AG04450 (cell line): ENCODE results near the gene KCNJ4. TPM values are rescaled to one million over a fixed set of nuclear protein-coding genes. Genes with fewer than 3 reads are reported as not detected.
A peak's percentile ranks its signal among the peaks of the same experiment; 100 is the strongest.
"Not testable (repeated sequence)": the region's sequence is repeated elsewhere in the genome, so short reads cannot be mapped to it uniquely, and the experiment has no call there.

Experiments used
- CTCF ChIA-PET: fragments of 300-600, 350-600 bp; formaldehyde crosslinking; extraction: SDS; loops from one replicate; lab custom pipeline; 2022; ENCODE audit warnings: antibody characterized with exemption, inconsistent platforms; lab: Charles Lee
- POLR2A ChIA-PET: fragments of 350-600 bp; formaldehyde crosslinking; extraction: SDS; loops from one replicate; lab custom pipeline; 2021; ENCODE audit warnings: antibody characterized with exemption, inconsistent platforms; lab: Yijun Ruan, JAX
- DNase-seq: peaks from one replicate; pipeline ENCODE4 v3.0.0-alpha.2; 2011; ENCODE audit warnings: low read depth, low spot score
- H3K27ac ChIP-seq: one replicate; pipeline ENCODE4 v1.5.1; 2012; ENCODE audit warnings: low read depth, low read length, control low read depth
- H3K27me3 ChIP-seq: one replicate; pipeline ENCODE4 v1.6.0; 2012; ENCODE audit warnings: low read length; ENCODE audit not compliant: control insufficient read depth, insufficient read depth
- H3K4me3 ChIP-seq: 2 replicates; pipeline ENCODE4 v1.5.1; 2011; ENCODE audit warnings: mild to moderate bottlenecking, low read depth, low read length, control low read depth
- H3K9me3 ChIP-seq: 2 replicates; pipeline ENCODE4 v1.5.1; 2012; ENCODE audit warnings: low read length; ENCODE audit not compliant: control insufficient read depth, insufficient read depth
- CTCF ChIP-seq: IDR thresholded peaks from 2 replicates; pipeline ENCODE4 v1.5.1; 2011; ENCODE audit warnings: low read depth, low read length, control low read depth, inconsistent platforms
- polyA plus RNA-seq: library from polyadenylated mRNA; depleted of rRNA; stranded (reverse); fragments of >200 nt; gene quantifications from 2 replicates; pipeline ENCODE4 v1.2.3, GENCODE V29; 2011

Gene KCNJ4
- polyA plus RNA-seq, 1 experiment = not detected

GRCh38 chr22:38477585-38477984 lies 22.6 kb upstream of the KCNJ4 start:
- Histone ChIP-seq H3K9me3 (no peaks in the 10 kb centered on the region), H3K27ac (peak overlapping the region; percentile 31), H3K27me3 (no peaks in the 10 kb centered on the region), H3K4me3 (no peak overlapping the region)
- CTCF ChIA-PET = no interaction called here
- POLR2A ChIA-PET = interaction anchor here (0.6 kb wide), 1 partner anchor 159 kb away, joined by 11 read pairs; no protein-coding TSS in a partner anchor
- TF ChIP-seq CTCF = no peak
- DNase-seq = no peak

GRCh38 chr22:38474003-38474607 lies 19.1 kb upstream of the KCNJ4 start:
- no peak for TF ChIP-seq CTCF
- ChIA-PET CTCF (no interaction called here), POLR2A (no interaction called here)
- no peak for DNase-seq
- H3K9me3 ChIP-seq = no peaks in the 10 kb centered on the region
- no peaks in the 10 kb centered on the region for H3K27me3 ChIP-seq
- no peak overlapping the region for H3K4me3 ChIP-seq
- H3K27ac ChIP-seq = peak overlapping the region; percentile 11

- TF ChIP-seq CTCF = no peak
- no peaks in the 10 kb centered on the region; the same call in 1 of the 2 replicates for H3K9me3 ChIP-seq
- CTCF ChIA-PET = no interaction called here
- no peak for DNase-seq
- POLR2A ChIA-PET = interaction anchor here (0.6 kb wide), 1 partner anchor 41 kb away, joined by 5 read pairs; no protein-coding TSS in a partner anchor
- H3K27ac ChIP-seq = no peak overlapping the region
- H3K27me3 ChIP-seq = no peaks in the 10 kb centered on the region
- no peak overlapping the region for H3K4me3 ChIP-seq
Observed at GRCh38 chr22:38471237-38471636, 16.2 kb upstream of the KCNJ4 start.

GRCh38 chr22:38470179-38470578 lies 15.2 kb upstream of the KCNJ4 start:
- H3K9me3 ChIP-seq, H3K27ac ChIP-seq, POLR2A ChIA-PET, DNase-seq, H3K4me3 ChIP-seq, H3K27me3 ChIP-seq: not testable (repeated sequence)
- CTCF ChIA-PET = interaction anchor here (1.0 kb wide), 1 partner anchor 19 kb away, joined by 3 read pairs; no protein-coding TSS in a partner anchor

- no peak for DNase-seq
- ChIA-PET CTCF (no interaction called here), POLR2A (no interaction called here)
- Histone ChIP-seq H3K4me3 (peak overlapping the region; percentile 99), H3K27ac (no peak overlapping the region), H3K27me3 (no peaks in the 10 kb centered on the region), H3K9me3 (no peaks in the 10 kb centered on the region; the same call in 1 of the 2 replicates)
- no peak for TF ChIP-seq CTCF
Observed at GRCh38 chr22:38469306-38469781, 14.3 kb upstream of the KCNJ4 start.
